Suppressor macrophage treated with lipopolysaccharide for 4 hours (primary cell): ENCODE data around the gene TGM6.
A peak's percentile ranks its signal among the peaks of the same experiment; 100 is the strongest.

Experiments used
- DNase-seq: peaks from one replicate; pipeline ENCODE4 v3.0.0-alpha.2; 2020

Gene TGM6

DNA sequence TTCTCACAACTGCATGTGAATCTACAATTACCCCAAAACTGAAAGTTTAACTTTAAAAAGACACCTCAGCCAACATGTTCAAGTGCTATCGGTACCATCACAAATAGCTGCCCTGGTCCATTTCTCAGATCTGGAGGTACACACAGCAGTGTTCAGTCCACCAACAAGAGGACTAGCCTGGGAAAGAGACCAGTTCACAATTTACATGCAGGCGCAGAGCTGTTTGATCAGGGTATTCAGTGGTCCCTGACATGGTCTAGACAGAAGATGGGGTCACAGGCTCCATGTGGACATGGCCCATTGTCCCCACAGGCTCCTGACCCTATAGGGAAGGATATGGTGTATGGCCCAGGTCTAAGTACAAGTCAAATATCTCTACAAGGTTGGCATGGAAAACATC, 15.6 kb upstream of the TGM6 start:
- no peak for DNase-seq

DNA sequence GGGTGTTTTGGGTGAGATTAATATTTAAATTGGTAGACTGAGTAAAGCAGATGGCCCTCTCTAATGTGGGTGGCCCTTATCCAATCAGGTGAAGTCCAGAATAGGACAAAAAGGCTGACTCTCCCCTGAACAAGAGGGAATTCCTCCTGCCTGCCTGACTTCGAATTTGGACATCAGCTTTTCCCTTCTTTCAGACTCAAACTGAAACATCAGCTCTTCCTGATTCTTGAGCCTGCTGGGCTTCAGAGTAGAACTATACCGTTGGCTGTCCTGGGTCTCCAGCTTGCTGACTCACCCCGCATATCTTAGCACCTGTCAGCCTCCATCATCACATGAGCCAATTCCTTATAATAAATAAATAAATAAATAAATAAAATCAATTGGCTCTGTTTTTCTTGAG, 15.0 kb upstream of the TGM6 start:
- no peak for DNase-seq

DNA sequence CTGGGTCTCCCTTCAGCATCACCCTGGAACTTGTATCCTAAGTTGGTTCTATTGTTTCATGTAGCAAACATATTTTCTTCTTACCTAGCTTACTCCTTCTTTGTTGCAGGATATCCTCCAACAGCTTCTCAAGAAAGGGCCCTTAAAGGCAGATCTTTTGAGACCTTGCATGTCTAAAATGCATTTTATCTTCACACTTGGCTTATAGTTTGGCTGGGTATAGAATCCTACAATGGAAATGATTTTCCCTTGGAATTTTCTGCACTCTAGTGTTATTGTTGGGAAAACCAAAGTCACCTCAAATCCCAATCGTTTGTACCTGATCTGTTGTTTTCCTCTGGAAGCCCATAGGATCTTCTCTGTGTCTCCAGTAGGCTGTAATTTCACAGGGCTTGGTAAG, 12.1 kb upstream of the TGM6 start:
- no peak for DNase-seq

DNA sequence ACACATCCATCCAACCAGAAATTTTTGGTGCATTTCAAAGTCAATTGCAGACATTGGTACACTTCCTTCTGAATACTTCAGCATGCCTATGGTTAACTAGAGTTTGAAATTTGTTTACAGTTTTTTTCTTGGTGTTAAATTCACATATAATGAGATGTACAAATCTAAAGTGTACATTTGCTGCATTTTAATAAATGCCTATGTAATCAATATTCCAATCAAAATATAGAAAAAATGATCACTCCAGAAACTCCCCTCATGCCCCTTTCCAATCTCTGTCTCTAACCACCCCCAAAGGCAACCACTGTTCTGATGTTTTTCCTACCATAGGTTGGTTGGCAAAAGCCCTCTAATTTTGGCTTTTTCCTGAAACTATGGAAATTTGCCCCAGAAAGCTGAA, 7.6 kb upstream of the TGM6 start:
- DNase-seq: no peak

DNA sequence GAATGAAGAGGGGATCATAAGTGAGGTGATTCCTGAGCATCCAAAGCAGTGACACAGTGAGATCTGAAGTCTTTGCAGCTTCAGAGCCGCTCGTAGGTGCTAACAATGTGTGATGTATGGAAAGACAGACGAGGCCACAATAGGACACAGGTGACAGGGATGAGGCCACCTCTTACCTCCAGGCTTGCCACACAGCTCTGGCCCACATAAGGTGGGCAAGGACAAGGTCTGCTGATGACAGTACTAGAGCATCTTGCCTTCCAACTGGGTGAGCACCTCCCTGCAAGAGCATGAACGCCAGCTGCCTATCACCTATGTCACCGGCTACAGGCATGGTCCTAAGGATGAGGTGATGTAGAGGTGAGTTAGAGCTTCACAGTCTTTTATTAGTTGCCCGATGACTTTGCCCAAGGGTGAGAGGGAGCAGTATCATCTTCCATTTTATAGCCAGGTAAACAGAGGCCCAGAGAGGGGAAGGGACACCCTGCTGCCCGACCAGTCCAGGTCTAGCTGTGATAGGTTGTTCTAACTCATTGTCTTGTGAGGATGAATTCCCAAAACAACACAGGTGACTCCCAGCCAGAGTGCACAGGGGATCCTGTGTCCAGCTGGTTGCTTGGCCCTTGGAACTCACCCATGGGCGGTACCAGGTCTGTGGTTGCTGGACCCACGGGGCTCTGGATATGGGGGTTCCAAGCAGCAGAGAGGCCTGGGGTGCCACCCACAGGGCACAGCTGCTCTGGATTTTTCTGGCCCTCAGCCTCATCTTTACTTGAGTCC, 6.2 kb upstream of the TGM6 start:
- no peak for DNase-seq

DNA sequence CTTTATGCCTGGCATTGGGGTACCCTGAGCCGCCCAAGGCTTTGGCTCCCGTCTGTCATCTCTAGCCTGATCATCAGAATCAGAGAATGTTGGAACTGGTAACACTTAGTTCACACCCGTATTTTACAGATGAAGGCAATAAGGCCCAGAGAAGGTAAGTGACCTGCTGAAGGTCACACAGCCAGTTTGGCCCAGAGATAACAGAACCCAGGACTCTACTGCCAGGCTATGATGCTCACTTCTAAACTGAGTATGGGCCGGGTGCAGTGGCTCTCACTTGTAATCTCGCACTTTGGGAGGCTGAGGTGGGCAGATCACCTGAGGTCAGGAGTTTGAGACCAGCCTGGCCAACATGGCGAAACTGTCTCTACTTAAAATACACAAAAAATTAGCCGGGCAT, 1.8 kb upstream of the TGM6 start:
- DNase-seq: no peak

DNA sequence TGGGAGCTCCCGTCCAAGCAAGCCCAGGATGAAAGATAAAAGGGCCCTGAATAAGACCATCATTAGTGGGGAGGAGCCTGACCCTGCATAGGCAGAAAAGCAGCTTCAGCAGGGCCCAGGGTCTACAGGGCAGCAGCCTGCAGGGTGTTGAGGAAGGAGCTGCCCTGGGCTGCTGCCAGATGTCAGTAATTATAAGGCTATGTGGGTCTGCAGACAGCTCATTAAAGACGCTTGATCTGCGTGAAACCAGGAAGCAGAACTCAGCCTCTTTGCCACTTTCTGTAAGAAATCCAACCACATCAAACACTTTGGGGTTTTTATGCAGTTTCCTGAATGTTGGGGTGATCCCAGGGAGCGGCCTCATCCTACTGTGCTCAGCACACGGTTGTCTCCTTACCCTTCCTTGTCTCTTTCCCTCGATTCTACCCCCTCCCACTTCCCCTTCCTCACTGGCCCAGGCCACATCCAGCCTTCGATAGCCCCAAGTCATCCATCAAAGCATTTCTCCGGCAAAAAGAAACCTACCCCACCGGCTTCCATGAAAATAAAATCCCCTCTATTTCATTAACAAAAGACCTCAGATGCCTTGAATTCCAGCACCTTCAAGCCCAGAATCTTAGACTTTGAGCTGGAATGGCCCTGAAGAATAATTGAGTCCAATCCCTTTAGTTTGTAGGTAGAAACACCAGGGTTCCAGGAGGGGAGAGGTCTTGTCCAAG, 1.0 kb upstream of the TGM6 start:
- DNase-seq: no peak

DNA sequence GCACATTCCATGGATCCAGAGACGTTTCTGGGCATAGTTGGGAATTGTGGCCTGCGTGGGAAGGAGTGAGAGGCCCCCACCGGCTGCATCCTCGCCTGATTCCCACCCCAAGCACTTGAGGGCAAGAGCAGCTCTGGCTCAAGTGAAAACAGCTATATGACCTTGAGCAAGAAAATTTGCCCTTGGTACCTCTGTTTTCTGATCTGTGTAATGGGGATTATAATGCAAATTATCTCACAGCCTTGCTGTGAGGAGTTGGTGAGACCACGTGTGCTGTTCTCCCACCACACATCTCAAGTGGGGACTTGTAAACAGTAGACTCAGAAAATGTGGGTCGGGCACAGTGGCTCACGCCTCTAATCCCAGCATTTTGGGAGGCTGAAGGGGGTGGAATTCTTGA, 602 bp downstream of the TGM6 start:
- no peak for DNase-seq

DNA sequence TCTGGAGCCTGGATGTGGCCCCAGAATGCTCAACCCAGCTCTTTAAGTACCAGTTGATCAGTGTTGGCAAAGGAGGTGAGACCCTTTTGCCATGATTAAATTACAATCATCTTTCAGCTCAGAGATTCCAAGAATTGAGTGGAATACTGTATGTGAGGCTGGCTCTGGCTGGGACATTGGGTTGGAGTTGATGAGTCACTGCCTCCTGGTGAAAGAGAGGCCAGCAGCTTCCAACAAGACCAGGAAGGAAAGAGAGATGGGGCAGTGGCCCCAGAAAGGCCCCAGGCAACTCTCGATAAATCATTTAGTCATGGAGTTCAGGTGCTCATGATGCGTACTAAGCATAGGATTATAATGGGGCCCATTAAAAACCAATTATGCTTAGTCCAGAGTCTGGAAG, 2.1 kb downstream of the TGM6 start:
- no peak for DNase-seq

DNA sequence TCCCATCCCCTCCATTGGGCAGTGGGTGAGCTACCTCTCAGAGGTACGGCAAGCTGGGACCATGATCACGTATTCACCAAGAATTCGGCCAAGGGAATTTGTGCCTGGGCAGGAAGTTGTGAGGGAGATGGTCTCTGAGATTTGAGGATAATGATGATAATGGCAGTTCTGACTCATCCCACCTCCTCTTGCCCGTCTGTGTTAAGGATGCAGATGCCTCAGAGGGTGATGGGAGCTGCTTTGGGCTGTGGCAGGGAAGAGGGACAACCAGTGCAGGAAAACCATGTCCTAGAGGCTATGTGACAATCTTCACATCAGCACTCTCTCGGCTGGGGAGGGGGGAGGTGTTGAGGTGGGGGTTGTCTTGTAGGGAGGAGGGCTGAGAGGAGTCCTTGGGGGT, 4.3 kb downstream of the TGM6 start:
- DNase-seq: no peak

DNA sequence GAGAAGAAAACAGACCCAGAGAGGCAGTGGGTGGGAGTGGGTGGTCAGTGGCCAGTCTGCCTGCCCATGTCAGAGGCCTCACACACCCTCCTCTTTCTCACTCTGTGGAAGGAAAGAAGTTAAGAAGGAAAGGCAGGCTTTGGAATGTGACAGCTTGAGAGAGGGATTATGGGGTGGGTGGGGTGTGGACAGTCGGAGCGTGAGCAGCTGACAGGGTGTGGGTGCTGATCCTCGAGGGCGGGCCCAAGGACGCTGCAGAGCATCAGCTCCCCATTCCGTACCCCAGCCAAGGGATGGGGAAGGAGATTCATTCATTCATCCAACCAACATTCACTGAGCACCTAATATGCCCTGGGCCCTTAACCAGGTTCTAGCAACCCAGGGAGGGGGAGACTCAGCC, 4.8 kb downstream of the TGM6 start:
- no peak for DNase-seq

DNA sequence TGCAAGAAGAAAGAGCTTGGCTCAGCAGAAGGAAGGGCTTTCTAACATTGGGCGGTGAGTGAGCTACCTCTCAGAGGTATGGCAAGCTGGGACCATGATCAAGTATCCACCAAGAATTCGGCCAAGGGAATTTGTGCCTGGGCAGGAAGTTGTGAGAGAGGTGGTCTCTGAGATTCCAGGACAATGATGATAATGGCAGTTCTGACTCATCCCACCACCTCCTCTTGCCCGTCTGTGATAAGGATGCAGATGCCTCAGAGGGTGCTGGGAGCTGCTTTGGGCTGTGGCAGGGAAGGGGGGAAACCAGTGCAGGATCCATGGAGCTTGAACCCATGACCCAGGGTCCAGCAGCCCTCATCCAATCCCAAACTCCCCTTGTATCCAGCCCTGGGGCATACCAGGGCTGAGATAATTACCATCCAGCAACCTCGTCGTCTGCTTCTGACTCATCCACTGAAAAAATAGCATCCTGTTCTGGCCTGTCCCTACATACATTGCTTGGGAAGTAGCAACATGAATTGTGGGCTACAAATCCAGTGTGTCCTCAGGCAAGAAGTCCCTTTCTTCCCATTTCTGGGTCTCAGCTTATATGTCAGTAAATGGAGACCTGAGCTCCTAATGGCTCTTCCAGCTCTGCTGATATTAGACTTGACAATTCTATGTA, 5.9 kb downstream of the TGM6 start:
- DNase-seq: no peak

DNA sequence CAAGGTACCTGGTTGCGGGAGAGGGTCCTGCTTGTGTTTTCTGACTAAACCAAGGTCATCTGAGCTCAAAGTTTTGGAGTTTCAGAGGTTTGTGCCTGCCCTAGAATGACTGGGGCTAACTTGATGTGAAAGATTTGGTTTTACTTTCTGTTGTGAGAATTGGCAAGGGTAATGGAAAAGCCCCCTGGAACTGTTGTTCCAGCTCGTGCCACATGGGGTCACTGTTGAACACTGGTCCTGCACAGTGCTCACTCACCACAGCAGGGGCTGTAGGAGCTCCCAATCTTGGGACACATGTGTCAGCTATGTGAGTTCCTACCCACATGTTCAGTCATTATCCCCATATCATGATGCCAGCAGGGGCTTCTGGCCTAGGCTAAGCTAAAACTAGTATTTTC, 6.5 kb downstream of the TGM6 start:
- peak; percentile 58 for DNase-seq

DNA sequence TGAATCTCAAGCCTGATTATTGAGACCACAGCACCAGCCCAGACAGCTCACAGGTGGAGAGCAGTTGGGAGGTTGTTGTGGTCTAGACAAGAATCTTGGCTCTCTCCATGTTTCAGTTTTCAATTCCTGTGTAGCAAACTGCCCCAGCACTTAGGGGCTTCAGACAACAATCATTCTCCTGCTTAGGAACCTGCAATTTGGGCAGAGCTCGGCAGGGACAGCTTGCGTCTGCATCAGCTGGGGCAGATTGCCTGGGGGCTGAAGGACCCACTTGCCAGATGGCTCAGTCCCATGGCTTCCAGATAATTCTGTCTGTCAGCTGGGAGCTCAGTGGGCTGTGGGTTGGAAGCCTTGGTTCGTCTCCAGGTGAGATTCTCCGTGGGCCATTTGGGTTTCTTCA, 6.9 kb downstream of the TGM6 start:
- no peak for DNase-seq

DNA sequence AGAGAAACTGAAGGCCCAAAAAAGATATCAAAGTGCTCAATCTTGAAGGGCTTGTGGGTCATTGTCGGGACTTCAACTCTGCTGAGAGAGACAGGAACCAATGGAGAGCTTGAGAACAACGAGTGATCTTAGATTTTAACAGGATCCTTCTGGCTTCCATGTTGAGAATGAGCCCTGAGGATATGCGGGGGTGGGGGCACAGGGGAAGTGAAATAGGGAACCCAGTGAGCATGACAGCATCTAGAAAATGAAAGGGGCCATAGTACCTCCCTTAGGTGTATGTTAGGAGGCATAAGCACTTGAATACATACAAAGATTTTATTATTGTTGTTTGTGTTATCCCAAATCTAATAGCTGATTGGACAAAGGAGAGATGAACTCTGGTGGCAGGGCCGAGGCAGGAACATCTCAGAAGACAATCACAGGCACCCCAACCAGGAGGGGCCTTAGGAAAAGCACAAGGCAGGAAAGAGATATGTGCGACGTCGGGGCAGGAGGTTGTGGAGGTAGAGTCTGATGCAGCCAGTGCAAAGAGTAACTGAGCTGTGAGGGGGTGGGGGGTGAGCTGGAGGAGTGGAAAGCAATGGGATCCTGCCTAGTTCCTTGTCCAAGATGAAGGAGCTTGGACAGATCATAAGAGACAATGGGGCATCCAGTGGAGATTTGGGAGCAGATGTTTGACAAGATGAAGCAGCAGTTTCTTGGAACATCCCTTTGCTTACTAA, 10.4 kb downstream of the TGM6 start:
- peak; percentile 76 for DNase-seq

DNA sequence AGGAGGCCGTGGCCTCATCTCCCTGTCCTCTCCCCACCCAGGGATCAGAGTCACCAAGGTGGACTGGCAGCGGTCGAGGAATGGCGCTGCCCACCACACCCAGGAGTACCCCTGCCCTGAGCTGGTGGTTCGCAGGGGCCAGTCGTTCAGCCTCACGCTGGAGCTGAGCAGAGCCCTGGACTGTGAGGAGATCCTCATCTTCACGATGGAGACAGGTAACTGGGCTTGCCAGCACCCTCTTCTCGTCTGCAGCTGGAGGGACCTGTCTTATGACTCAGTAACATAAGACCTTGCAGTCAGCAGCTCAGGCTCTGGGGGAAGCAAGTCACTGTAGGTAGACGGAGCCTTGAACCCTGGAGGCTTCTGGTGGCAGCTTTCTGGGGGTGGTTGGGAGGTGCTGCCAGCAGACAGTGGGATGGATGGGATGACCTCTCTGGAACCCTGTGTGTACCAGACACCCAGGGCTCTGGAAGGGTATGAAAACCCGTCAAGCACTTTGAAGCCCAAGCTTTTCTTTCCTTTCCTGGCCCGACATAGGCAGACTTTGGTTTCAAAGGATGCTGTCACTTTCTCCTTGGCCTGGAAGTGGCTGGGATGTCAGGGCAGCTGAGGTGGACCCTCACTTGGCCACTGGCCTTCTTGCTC, 13.8 kb downstream of the TGM6 start:
- DNase-seq: no peak

DNA sequence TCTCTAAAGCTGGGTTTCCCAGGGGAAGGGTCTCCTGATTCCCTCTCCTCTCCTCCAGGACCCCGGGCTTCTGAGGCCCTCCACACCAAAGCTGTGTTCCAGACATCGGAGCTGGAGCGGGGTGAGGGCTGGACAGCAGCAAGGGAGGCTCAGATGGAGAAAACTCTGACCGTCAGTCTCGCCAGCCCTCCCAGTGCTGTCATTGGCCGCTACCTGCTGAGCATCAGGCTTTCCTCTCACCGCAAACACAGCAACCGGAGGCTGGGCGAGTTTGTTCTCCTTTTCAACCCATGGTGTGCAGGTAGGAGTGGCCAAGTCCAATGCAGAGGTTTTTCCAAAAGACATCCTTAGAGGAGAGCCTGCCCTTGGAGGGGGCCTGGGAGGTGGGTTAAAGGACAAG, 14.4 kb downstream of the TGM6 start:
- no peak for DNase-seq

DNA sequence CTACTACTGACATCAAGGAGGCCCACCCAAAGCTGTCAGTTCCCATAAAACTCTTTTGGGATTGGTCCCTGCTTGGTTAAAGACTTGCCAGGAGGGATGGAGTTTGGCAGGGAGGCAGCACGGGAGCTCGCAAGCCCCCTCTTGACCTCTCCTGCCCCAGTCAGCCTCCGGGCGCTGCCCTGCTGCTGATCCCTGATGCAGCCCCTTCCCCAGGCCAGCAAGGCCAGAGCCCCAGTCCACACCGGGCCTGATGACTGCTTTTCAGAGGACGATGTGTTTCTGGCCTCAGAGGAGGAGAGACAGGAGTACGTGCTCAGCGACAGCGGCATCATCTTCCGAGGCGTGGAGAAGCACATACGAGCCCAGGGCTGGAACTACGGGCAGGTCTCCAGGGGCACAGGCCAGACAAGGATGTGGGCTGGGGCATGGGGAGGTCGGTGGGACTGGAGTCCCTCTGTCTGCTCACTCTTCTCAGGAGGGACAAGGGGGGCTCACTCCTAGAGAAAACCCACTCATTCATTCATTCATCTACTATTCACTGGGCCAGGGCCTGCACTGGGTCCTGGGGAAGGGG, 15.6 kb downstream of the TGM6 start:
- no peak for DNase-seq

DNA sequence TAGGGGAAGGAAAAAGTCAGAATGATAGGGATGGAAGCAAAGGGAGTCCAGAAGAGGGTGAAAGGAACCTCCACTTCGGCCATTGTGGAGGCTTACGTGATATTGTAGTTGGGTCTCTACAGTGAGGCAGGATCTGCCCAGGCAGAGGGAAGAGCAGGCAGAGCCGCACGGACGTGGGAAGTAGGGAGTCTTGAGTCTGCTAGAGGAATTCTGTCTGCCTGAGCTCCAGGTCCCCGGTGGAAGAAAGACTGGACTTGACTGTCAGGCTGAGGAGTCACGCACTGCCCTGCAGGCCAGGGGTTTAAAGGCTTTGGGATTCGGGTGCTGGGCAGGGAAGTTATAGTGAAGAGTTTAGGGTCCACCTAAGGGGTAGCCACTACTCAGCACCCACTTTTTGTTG, 16.4 kb downstream of the TGM6 start:
- DNase-seq: no peak

DNA sequence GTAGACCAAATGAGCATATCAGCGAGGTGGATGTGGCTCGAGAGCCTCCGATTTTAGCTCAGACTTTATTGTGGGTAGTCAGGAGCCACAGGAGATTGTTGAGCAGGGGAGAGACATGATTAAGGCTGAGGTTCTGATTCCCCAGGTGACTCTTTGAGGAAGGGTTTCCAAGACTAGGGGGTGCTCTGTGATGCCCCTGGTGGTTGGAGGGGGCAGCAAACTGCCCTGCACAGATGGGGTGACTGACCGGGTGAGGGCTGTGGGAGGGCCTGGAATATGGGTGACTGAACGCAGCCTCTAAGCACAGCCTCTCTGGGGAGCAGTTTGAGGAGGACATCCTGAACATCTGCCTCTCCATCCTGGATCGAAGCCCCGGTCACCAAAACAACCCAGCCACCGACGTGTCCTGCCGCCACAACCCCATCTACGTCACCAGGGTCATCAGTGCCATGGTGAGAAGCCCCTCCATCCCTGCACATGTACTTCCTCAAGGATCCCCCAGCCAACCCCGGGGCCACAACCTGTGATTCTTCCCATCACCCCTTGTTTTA, 17.0 kb downstream of the TGM6 start:
- DNase-seq: no peak

DNA sequence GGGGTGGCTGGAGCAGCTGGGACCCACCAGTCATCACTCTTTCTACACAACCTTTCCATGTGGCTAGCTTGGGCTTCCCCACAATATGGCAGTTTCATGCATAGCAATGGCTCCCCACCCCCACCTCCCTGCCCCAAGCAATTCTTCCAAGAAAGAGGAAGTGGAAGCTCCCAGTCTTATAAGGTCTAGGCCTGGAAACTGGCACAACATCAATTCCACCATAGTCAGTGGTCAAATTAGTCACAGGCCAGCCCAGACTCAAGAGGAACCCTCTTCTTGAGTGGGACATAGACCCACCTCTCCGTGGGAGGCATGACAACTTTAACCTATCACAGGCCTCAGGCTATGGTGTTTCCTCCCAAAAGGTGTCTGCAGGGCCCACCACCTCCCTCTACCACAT, 17.7 kb downstream of the TGM6 start:
- peak; percentile 55 for DNase-seq

DNA sequence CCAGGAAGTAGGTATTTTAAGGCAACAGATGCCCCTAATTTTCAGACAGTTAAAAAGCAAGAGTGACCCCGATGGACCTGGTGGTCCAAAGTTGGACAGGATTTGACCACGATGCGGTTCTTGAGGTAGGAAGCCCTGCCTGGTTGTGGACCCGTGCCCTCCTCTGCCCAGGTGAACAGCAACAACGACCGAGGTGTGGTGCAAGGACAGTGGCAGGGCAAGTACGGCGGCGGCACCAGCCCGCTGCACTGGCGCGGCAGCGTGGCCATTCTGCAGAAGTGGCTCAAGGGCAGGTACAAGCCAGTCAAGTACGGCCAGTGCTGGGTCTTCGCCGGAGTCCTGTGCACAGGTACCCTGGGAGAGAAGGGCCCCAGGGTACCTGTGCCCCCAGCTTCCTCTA, 18.7 kb downstream of the TGM6 start:
- no peak for DNase-seq
